ENCODE results near the gene AVP.
A peak's percentile ranks its signal among the peaks of the same experiment; 100 is the strongest.
"Not testable (repeated sequence)": the region's sequence is repeated elsewhere in the genome, so short reads cannot be mapped to it uniquely, and the experiment has no call there.

Gene AVP

DNA sequence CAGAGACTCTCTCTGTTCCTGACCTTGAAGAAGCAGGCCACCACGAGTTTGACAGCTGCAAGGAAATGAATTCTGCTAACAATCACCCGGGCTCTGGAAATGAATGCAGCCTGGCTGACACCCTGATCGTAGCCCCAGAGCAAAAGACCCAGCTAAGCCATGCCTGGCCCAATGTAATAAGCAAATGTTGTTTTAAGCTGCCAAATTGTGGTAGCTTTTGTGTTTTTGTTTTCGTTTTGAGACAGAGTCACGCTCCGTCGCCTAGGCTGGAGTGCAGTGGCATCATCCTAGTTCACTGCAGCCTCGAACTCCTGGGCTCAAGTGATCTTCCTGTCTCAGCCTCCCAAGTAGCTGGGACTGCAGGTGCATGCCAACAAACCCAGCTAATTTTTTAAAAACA, 16.4 kb downstream of the AVP start:
- peaks cover 27% of the 10 kb centered on the region for H3K27me3 ChIP-seq (ENCODE audit: insufficient read depth, low read length)
- WGBS, result 87% methylated on average over 8 of the region's 8 CpGs
- H3K36me3 ChIP-seq (ENCODE audit: insufficient read depth, low read length), result no peaks in the 10 kb centered on the region
- H3K9me3 ChIP-seq (ENCODE audit: insufficient read depth, low read depth, low read length), result no peaks in the 10 kb centered on the region
- no peak overlapping the region for H3K27ac ChIP-seq (ENCODE audit: low read depth, low read length)
- no peaks in the 10 kb centered on the region for H3K4me1 ChIP-seq (ENCODE audit: insufficient read depth, low read length)
- H3K9ac ChIP-seq (ENCODE audit: low read depth, low read length), result no peak overlapping the region
- no peak overlapping the region for H3K4me3 ChIP-seq (ENCODE audit: low read length)

GRCh38 chr20:3067139-3068014, 17.1 kb downstream of the AVP start:
- no peak overlapping the region for H3K9ac ChIP-seq (ENCODE audit: low read depth, low read length)
- no peaks in the 10 kb centered on the region for H3K9me3 ChIP-seq (ENCODE audit: insufficient read depth, low read depth, low read length)
- H3K27ac ChIP-seq (ENCODE audit: low read depth, low read length), result no peak overlapping the region
- peaks cover 20% of the 10 kb centered on the region for H3K27me3 ChIP-seq (ENCODE audit: insufficient read depth, low read length)
- no peak overlapping the region for H3K4me3 ChIP-seq (ENCODE audit: low read length)
- H3K36me3 ChIP-seq (ENCODE audit: insufficient read depth, low read length), result no peaks in the 10 kb centered on the region
- WGBS, result 83% methylated on average over 23 of the region's 23 CpGs
- no peaks in the 10 kb centered on the region for H3K4me1 ChIP-seq (ENCODE audit: insufficient read depth, low read length)

DNA sequence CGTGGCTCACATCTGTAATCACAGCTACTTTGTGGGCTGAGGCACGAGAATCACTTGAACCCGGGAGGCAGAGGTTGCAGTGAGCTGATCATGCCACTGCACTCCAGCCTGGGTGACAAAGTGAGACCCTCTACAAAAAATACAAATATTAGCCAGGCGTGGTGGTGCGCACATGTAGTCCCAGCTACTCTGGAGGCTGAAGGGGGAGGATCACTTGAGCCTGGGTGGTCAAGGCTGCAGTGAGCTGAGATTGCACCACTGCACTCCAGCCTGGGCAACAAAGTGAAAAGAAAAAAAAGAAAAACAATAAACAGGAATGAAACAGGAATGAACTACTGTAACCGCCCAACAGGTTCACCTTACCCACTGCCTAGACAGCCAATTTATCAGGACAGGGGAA, 20.4 kb downstream of the AVP start:
- H3K27ac ChIP-seq (ENCODE audit: low read depth, low read length); H3K36me3 ChIP-seq (ENCODE audit: insufficient read depth, low read length); H3K4me3 ChIP-seq (ENCODE audit: low read length); H3K9me3 ChIP-seq (ENCODE audit: insufficient read depth, low read depth, low read length); H3K4me1 ChIP-seq (ENCODE audit: insufficient read depth, low read length); H3K9ac ChIP-seq (ENCODE audit: low read depth, low read length); H3K27me3 ChIP-seq (ENCODE audit: insufficient read depth, low read length): not testable (repeated sequence)
- WGBS, result 84% methylated on average over 6 of the region's 6 CpGs

- 91% methylated on average over 3 of the region's 3 CpGs for WGBS
- Histone ChIP-seq H3K27ac (ENCODE audit: low read depth, low read length) (no peak overlapping the region), H3K9me3 (ENCODE audit: insufficient read depth, low read depth, low read length) (no peaks in the 10 kb centered on the region), H3K4me3 (ENCODE audit: low read length) (no peak overlapping the region), H3K9ac (ENCODE audit: low read depth, low read length) (no peak overlapping the region), H3K36me3 (ENCODE audit: insufficient read depth, low read length) (no peaks in the 10 kb centered on the region), H3K27me3 (ENCODE audit: insufficient read depth, low read length) (no peaks in the 10 kb centered on the region), H3K4me1 (ENCODE audit: insufficient read depth, low read length) (no peaks in the 10 kb centered on the region)
These were observed 25.0 kb downstream of the AVP start for GRCh38 chr20:3059489-3059888.

DNA sequence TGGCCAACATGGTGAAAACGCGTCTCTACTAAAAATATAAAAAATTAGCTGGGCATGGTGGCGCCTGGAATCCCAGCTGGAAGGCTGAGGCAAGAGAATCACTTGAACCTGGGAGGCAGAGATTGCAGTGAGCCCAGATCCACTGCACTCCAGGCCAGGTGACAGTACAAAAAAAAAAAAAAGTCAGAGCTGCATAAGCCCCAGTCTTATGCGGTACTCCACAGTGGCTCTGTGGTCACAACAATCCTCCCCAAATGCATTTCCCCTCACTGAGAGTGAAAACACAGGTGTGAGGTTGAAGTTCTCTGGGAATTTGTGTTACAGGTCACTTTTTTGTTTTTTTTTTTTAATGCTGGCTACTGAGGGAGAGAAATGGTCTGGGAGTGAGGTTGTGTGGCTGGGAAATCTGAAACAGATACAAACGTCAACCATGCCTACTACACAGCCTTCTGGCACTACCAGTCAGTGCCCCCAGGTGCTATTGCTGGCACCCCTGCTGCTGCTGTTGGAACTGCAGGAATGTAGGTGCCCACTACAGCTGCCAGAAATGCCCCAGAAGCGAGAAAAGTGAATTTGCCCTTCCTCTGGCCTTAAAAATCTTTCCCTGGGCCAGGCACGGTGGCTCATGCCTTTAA, 33.0 kb downstream of the AVP start:
- Histone ChIP-seq H3K27ac (ENCODE audit: low read depth, low read length) (no peak overlapping the region), H3K27me3 (ENCODE audit: insufficient read depth, low read length) (no peaks in the 10 kb centered on the region), H3K9me3 (ENCODE audit: insufficient read depth, low read depth, low read length) (no peaks in the 10 kb centered on the region), H3K9ac (ENCODE audit: low read depth, low read length) (no peak overlapping the region), H3K4me3 (ENCODE audit: low read length) (no peak overlapping the region), H3K36me3 (ENCODE audit: insufficient read depth, low read length) (peaks cover 29% of the 10 kb centered on the region), H3K4me1 (ENCODE audit: insufficient read depth, low read length) (no peaks in the 10 kb centered on the region)
- WGBS, result 86% methylated on average over 6 of the region's 7 CpGs

- 96% methylated on average over 14 of the region's 14 CpGs for WGBS
- H3K9me3 ChIP-seq (ENCODE audit: insufficient read depth, low read depth, low read length), result no peaks in the 10 kb centered on the region
- 0 out of 2 replicates have a peak overlapping the region, but pooled peaks have one; percentile 94 for H3K4me3 ChIP-seq (ENCODE audit: low read length)
- H3K9ac ChIP-seq (ENCODE audit: low read depth, low read length), result no peak overlapping the region
- H3K27me3 ChIP-seq (ENCODE audit: insufficient read depth, low read length), result no peaks in the 10 kb centered on the region
- H3K27ac ChIP-seq (ENCODE audit: low read depth, low read length), result no peak overlapping the region
- peaks cover 29% of the 10 kb centered on the region for H3K36me3 ChIP-seq (ENCODE audit: insufficient read depth, low read length)
- peaks cover 3% of the 10 kb centered on the region for H3K4me1 ChIP-seq (ENCODE audit: insufficient read depth, low read length)
These were observed 36.8 kb downstream of the AVP start for GRCh38 chr20:3047486-3048419.

DNA sequence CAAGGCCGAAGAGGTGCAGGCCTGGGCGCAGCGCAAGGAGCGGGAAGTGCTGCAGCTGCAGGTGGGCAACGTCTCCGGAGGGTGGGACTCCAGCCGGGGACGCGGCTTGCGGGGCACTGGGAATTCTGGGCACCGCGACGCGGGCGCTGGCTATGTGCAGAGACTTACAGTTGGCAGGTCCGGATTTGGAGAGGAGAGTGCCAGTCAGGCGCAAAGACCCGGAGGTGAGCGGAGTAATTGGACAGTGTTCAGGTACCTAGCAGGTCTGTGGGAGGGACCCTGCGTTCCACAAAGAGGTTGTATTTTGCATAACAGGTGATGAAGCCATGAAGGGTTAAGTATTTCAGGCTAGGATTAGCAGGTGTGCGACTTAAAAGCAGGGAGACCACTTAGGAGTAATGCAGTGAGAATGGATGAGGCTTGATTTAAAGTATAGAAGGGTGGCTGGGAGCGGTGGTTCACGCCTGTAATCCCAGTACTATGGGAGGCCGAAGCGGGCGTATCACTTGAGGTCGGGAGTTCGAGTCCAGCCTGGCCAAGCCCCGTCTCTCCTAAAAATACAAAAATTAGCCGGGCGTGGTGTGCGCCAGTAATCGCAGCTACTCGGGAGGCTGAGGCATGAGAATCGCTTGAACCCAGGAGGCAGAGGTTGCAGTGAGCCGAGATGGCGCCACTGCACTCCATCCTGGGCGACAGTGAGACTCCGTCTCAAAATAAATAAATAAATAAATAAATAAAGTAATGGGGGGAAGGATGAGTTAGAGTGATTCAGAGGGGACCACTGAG, 37.7 kb downstream of the AVP start:
- WGBS, result 40% methylated on average over 37 of the region's 39 CpGs
- Histone ChIP-seq H3K27ac (ENCODE audit: low read depth, low read length) (peak overlapping the region; percentile 20; the same call in 1 of the 2 replicates), H3K9ac (ENCODE audit: low read depth, low read length) (peak overlapping the region; percentile 92), H3K27me3 (ENCODE audit: insufficient read depth, low read length) (no peaks in the 10 kb centered on the region), H3K4me3 (ENCODE audit: low read length) (peak overlapping the region; percentile 94), H3K9me3 (ENCODE audit: insufficient read depth, low read depth, low read length) (no peaks in the 10 kb centered on the region), H3K4me1 (ENCODE audit: insufficient read depth, low read length) (peaks cover 9% of the 10 kb centered on the region), H3K36me3 (ENCODE audit: insufficient read depth, low read length) (peaks cover 29% of the 10 kb centered on the region)

DNA sequence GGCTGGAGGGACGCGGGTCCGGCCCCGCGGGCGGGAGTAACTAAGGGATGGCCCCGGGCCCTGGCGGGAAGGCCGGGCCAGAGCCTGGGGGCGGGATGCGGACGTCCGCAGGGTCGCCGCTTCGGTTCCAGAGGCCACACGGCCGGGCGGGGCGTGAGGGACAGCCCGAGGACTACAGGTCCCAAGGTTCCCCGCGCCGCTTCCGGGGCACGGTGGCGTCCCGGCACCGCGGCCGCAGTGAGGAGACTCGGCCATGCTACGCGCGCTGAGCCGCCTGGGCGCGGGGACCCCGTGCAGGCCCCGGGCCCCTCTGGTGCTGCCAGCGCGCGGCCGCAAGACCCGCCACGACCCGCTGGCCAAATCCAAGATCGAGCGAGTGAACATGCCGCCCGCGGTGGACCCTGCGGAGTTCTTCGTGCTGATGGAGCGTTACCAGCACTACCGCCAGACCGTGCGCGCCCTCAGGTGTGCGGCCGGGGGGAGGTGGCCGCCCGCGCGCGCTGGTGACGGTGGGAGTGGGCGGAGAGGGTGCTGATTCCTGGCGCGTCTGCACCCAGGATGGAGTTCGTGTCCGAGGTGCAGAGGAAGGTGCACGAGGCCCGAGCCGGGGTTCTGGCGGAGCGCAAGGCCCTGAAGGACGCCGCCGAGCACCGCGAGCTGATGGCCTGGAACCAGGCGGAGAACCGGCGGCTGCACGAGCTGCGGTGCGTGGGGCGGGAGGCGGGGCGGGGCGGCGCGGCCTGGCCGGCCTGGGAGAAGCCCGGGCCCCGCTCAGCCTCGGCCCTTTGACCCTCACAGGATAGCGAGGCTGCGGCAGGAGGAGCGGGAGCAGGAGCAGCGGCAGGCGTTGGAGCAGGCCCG, 38.5 kb downstream of the AVP start, which contains the start of gene MRPS26:
Gene MRPS26, plus strand, starts transcription at position 237 of the 861 bp plus-strand sequence. Its CDS starts 17 bp downstream, at position 254.
- peak within 1 kb of the TSS; percentile 94 for H3K4me3 ChIP-seq (ENCODE audit: low read length)
- peaks cover 29% of the 10 kb centered on the region for H3K36me3 ChIP-seq (ENCODE audit: insufficient read depth, low read length)
- no peaks in the 10 kb centered on the region for H3K9me3 ChIP-seq (ENCODE audit: insufficient read depth, low read depth, low read length)
- peaks cover 15% of the 10 kb centered on the region for H3K4me1 ChIP-seq (ENCODE audit: insufficient read depth, low read length)
- H3K27me3 ChIP-seq (ENCODE audit: insufficient read depth, low read length), result no peaks in the 10 kb centered on the region
- H3K27ac ChIP-seq (ENCODE audit: low read depth, low read length), result peak within 1 kb of the TSS; percentile 69
- peak within 1 kb of the TSS; percentile 92 for H3K9ac ChIP-seq (ENCODE audit: low read depth, low read length)
- WGBS, result under 1% methylated on average over 104 of the region's 104 CpGs

- Histone ChIP-seq H3K36me3 (ENCODE audit: insufficient read depth, low read length) (peaks cover 33% of the 10 kb centered on the region), H3K27ac (ENCODE audit: low read depth, low read length) (peak overlapping the region; percentile 54), H3K4me1 (ENCODE audit: insufficient read depth, low read length) (peaks cover 15% of the 10 kb centered on the region), H3K4me3 (ENCODE audit: low read length) (peak overlapping the region; percentile 94), H3K27me3 (ENCODE audit: insufficient read depth, low read length) (no peaks in the 10 kb centered on the region), H3K9ac (ENCODE audit: low read depth, low read length) (peak overlapping the region; percentile 92), H3K9me3 (ENCODE audit: insufficient read depth, low read depth, low read length) (no peaks in the 10 kb centered on the region)
- 5% methylated on average over 24 of the region's 24 CpGs for WGBS
These were observed 39.3 kb downstream of the AVP start for GRCh38 chr20:3045042-3045815.
